Neural progenitor cell (in vitro differentiated cells): Measurements from ENCODE around the gene POU6F2.

Source experiments
- CTCF ChIP-seq: fragments of 200-600 bp; sonication (generic); IDR thresholded peaks from 2 replicates; pipeline ENCODE4 v1.5.1; 2017; ENCODE audit warnings: antibody characterized with exemption, mild to moderate bottlenecking
- EZH2 ChIP-seq: fragments of 200-600 bp; sonication (generic); IDR thresholded peaks from 2 replicates; pipeline ENCODE4 v1.6.1; 2017; ENCODE audit warnings: antibody characterized with exemption, mild to moderate bottlenecking, moderate library complexity
- EZH2phosphoT487 ChIP-seq: fragments of 200-600 bp; sonication (generic); IDR thresholded peaks from 2 replicates; pipeline ENCODE4 v1.6.1; 2017; ENCODE audit warnings: antibody characterized with exemption

DNA sequence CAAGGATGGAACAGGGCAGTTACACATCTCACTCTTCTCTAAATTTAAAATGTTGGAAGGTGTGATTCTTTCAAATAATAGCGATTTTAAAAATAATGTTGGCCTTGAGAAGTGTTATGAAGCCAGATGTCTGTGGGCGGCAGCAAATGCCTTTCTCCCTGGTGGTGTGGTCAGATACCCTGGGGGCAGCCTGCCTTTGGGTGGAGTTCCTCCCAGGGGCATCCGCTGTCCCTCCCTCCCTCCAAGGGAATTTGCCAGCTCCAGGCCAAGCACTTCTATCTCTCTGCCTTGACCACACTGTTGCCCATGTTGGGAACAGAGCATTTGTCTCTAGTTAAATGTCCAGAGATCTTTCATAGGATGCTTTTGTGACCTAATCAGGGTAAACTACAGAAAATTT is 121.4 kb downstream of the POU6F2 start:
- no peak for TF ChIP-seq EZH2phosphoT487
- no peak for TF ChIP-seq CTCF
- no peak for TF ChIP-seq EZH2
